ENCODE measurements around the gene PIP. TPM values are rescaled to one million over a fixed set of nuclear protein-coding genes. Genes with fewer than 3 reads are reported as not detected.
"Not testable (repeated sequence)": the region's sequence is repeated elsewhere in the genome, so short reads cannot be mapped to it uniquely, and the experiment has no call there.

PIP gene
- total RNA-seq (2021; ENCODE audit: unreplicated experiment): not detected
- not detected for polyA plus RNA-seq (2012; ENCODE audit: insufficient read length)
- not detected for Bru-seq, nascent RNA
- BruChase-seq, experiment 1, labeled RNA remaining after a 2-hour chase: not detected
- BruChase-seq, experiment 2, labeled RNA remaining after a 6-hour chase: not detected
- long read RNA-seq: 0 reads

- in situ Hi-C loops (cut with HindIII; ENCODE audit: low pct_unique_long_range_greater_than_20kb, low sequenced_read_pairs): no loop called here
- Histone ChIP-seq H3K4me1 (ENCODE audit: control insufficient read depth, insufficient read depth, low read length) (no peaks in the 10 kb centered on the region), H3K36me3 (ENCODE audit: control insufficient read depth, insufficient read depth, low read length) (no peaks in the 10 kb centered on the region), H3K27ac (ENCODE audit: low read length) (no peak within 1 kb of the TSS), H3K4me3 (ENCODE audit: low read depth in 2 of 2, low read length in 2 of 2) (no peak within 1 kb of the TSS), H3K9me3 (ENCODE audit: control insufficient read depth, insufficient read depth, low read depth, low read length) (no peaks in the 10 kb centered on the region), H3K27me3 (ENCODE audit: control insufficient read depth, insufficient read depth, low read length) (no peaks in the 10 kb centered on the region)
- ChIA-PET POLR2A (no interaction called here), CTCF (no interaction called here)
- DNase-seq (ENCODE audit: low read depth, low spot score) (no peak), ATAC-seq (no peak)
- intact Hi-C loops (cut with micrococcal nuclease; ENCODE audit: unreplicated experiment): no loop called here
- no peak for TF ChIP-seq POLR2AphosphoS5 (IDR thresholded peaks at IDR 0.05; ENCODE audit: low read depth, low read length)
- no peak for TF ChIP-seq TCF7L2 (IDR thresholded peaks at IDR 0.05; ENCODE audit: low read depth, low read length)
- no TSS peak for BruUV-seq (replicated peaks)
These were observed at the start of gene PIP for GRCh38 chr7:143131781-143132180. Gene PIP (plus strand): TSS chr7:143132077. CDS start chr7:143132117, 40 bp downstream.

- DNase-seq (ENCODE audit: low read depth, low spot score) (no peak), ATAC-seq (no peak)
- in situ Hi-C loops (cut with HindIII; ENCODE audit: low pct_unique_long_range_greater_than_20kb, low sequenced_read_pairs) (no loop called here), intact Hi-C loops (cut with micrococcal nuclease; ENCODE audit: unreplicated experiment) (no loop called here)
- Histone ChIP-seq H3K9me3 (ENCODE audit: control insufficient read depth, insufficient read depth, low read depth, low read length) (no peaks in the 10 kb centered on the region), H3K27me3 (ENCODE audit: control insufficient read depth, insufficient read depth, low read length) (no peaks in the 10 kb centered on the region), H3K4me1 (ENCODE audit: control insufficient read depth, insufficient read depth, low read length) (no peaks in the 10 kb centered on the region), H3K36me3 (ENCODE audit: control insufficient read depth, insufficient read depth, low read length) (no peaks in the 10 kb centered on the region), H3K27ac (ENCODE audit: low read length) (no peak overlapping the region), H3K4me3 (ENCODE audit: low read depth in 2 of 2, low read length in 2 of 2) (no peak overlapping the region)
- TF ChIP-seq REST (IDR thresholded peaks at IDR 0.05; ENCODE audit: insufficient read depth in 1 of 2, low read depth in 2 of 2, low read length in 1 of 2): no peak
- TF ChIP-seq SIN3A (IDR thresholded peaks at IDR 0.05; ENCODE audit: borderline replicate concordance, insufficient read depth, low read depth, low read length): no peak
- TF ChIP-seq POLR2AphosphoS5 (IDR thresholded peaks at IDR 0.05; ENCODE audit: low read depth, low read length): no peak
- TF ChIP-seq CTCF (IDR thresholded peaks at IDR 0.05): no peak
- TF ChIP-seq TCF7L2 (IDR thresholded peaks at IDR 0.05; ENCODE audit: low read depth, low read length): no peak
- no TSS peak for BruUV-seq (replicated peaks)
- CTCF ChIA-PET: no interaction called here
- POLR2A ChIA-PET: no interaction called here
These were observed 46.8 kb upstream of the PIP start for GRCh38 chr7:143085109-143085508.

- H3K27me3 ChIP-seq (ENCODE audit: control insufficient read depth, insufficient read depth, low read length); H3K4me3 ChIP-seq (ENCODE audit: low read depth in 2 of 2, low read length in 2 of 2); intact Hi-C loops (cut with micrococcal nuclease; ENCODE audit: unreplicated experiment); BruUV-seq (replicated peaks); DNase-seq (ENCODE audit: low read depth, low spot score); H3K4me1 ChIP-seq (ENCODE audit: control insufficient read depth, insufficient read depth, low read length); CTCF ChIA-PET; H3K27ac ChIP-seq (ENCODE audit: low read length); ATAC-seq; POLR2A ChIA-PET; H3K36me3 ChIP-seq (ENCODE audit: control insufficient read depth, insufficient read depth, low read length); in situ Hi-C loops (cut with HindIII; ENCODE audit: low pct_unique_long_range_greater_than_20kb, low sequenced_read_pairs); H3K9me3 ChIP-seq (ENCODE audit: control insufficient read depth, insufficient read depth, low read depth, low read length): not testable (repeated sequence)
These were observed 46.3 kb upstream of the PIP start for GRCh38 chr7:143085610-143086009.

- BruUV-seq (replicated peaks); POLR2A ChIA-PET; H3K4me1 ChIP-seq (ENCODE audit: control insufficient read depth, insufficient read depth, low read length); H3K27ac ChIP-seq (ENCODE audit: low read length); intact Hi-C loops (cut with micrococcal nuclease; ENCODE audit: unreplicated experiment); H3K36me3 ChIP-seq (ENCODE audit: control insufficient read depth, insufficient read depth, low read length); in situ Hi-C loops (cut with HindIII; ENCODE audit: low pct_unique_long_range_greater_than_20kb, low sequenced_read_pairs); H3K9me3 ChIP-seq (ENCODE audit: control insufficient read depth, insufficient read depth, low read depth, low read length); H3K27me3 ChIP-seq (ENCODE audit: control insufficient read depth, insufficient read depth, low read length); ATAC-seq; CTCF ChIA-PET; H3K4me3 ChIP-seq (ENCODE audit: low read depth in 2 of 2, low read length in 2 of 2); DNase-seq (ENCODE audit: low read depth, low spot score): not testable (repeated sequence)
These were observed 43.2 kb upstream of the PIP start for GRCh38 chr7:143088549-143089231.
